HL-60/S4 (cell line): ENCODE data around the gene AKR1C1.
"Not testable (repeated sequence)": the region's sequence is repeated elsewhere in the genome, so short reads cannot be mapped to it uniquely, and the experiment has no call there.

Source experiments
- in situ Hi-C: fragments of 300-500 bp; cut with MboI; formaldehyde crosslinking; loops from 2 replicates; pipeline ENCODE4 v1.14.3; 2022; ENCODE audit warnings: low sequenced_read_pairs

Gene AKR1C1

DNA sequence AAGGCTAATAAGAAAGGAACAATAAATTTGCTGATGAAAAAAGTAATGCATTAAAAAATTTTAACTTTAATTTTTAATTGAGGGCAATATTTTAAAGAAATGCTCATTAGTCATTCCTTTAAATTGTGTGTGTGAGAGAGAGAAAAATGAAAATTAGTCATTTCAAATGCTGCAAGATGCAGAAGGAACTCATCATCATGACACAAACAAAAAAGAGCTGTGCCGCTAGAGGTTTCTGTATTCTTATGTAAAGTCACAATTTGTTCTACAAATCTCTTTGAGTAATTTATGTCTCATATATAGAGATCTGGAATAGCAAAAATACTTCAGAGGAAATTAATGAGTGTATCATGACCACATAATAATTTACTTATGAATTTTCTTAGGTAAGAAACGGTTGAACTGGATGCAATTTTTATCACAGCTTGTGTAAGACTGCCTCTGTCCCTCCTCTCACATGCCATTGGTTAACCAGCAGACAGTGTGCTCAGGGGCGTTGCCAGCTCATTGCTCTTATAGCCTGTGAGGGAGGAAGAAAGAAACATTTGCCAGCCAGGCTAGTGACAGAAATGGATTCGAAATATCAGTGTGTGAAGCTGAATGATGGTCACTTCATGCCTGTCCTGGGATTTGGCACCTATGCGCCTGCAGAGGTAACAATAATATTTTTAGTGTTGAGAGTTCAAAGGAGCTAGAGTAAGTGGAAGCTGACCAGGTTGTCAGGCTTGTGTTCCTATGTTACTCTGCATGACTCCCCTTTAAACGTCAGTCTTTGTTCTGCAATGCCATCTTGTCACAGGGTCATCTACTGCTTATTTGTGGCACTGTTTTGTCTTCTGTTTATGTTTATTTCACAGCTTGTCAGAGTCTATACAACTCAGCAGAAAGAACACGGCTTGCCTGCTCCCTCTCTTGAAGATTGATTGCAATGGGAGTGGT lies at the start of gene AKR1C1:
AKR1C1 (plus strand) TSS at position 540 of the 939 bp plus-strand sequence; CDS start at position 570, 30 bp downstream.
- in situ Hi-C loops = not testable (repeated sequence)

DNA sequence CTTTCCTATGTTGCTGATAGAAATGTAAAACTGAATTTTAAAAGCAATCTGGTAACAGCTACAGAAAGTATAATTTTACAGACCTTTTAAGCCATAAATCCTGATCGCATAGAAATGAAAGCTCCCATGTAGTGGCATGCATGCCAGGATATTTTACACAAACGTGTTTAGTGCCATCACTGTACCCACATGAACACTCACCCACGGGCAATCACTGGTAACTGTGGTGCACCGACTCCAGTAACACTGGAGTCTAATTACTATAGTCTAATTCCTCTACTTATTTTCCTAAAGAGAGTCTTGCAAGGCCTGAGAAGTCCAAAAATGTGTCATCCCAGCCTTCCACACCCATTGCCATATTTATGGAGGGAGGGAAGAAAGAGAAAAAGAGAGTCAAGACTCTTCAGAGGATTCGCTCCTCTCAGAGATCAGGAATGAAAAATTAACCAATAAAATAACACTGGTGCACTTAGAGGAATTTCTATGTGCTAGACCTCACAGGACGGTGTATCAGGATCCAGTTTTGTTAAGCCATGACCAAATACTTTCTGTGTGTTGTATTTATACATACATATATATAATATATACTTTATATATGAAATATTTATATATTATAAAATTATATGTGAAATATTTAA lies 48.9 kb upstream of the AKR1C1 start:
- in situ Hi-C loops = no loop called here

DNA sequence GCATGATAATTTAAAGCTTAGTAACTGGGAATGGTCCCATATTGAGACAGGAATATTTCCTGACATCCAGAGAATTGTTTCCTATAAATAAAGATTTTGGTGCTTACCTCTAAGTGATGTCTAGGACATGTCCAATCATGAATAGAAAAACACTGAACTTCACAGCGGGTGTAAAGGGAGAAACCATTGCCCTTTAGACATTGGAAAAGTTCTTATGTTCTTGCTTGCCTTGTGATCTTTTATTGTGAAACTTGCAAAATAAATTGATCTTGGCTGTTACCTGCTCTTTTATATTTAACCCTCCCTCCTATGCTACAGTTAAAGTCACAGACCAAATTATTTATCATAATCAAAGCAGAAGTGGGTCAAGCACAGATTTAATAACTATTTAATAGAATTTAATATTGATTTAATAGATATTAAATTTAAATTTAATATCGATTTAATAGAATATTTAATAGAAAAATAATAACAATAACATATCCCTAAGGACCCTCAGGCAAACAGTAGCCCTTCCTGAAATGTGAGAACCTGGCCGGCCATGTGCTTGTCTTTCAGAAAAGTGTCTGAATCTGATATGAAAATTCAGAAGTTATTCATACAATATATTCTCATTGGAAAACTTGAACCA lies 47.0 kb upstream of the AKR1C1 start:
- in situ Hi-C loops = no loop called here

DNA sequence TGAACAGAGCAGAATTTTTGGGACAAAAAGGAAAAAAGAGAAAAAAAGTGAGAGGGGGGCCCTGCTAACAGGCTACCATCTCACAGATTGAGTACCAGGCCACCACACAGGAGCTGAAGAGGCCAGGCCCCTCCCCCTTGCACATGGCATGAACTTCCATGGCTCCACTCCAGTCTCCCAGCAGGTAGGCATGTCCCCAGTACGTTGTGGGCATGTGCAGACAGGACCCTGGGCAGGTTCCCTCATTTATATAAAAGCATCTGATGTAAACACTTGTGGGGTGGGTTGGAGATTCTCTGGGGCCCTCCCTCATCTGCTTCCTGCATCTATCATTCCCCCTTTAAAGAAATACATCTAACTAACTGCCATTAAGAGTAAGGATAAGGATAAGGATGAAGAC lies 45.0 kb upstream of the AKR1C1 start:
- in situ Hi-C loops = no loop called here

DNA sequence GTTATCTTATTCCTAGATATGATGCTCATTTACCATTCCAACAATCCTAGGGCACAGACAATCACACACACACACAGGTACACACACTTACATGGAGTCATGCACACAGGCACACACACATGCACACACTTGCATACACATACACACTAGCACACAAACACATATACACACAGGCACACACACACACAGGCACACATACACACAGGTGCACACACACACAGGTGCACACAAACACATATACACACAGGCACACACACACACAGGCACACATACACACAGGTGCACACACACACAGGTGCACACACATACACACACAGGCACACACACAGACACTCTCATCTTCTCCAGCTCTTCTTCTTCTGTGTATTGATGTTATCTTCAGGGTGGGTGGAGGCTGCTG lies 38.7 kb upstream of the AKR1C1 start:
- in situ Hi-C loops = not testable (repeated sequence)

DNA sequence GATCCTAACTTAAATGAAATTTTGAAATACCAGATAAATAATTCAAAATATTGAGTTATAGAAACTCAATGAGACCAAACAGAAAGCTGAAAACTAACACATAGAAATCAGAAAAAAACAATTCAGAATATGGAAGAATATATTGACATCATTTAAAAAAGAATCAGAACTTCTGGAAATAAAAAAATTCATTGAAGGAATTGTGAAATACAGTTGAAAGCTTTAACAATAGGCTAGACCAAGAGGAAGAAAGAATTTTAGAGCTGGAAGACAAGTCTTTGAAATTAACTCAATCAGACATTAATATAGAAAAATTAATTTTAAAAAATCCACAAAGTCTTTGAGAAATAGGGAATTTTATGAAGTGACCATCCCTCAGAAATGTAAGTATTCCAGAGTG lies 36.8 kb upstream of the AKR1C1 start:
- in situ Hi-C loops = no loop called here

DNA sequence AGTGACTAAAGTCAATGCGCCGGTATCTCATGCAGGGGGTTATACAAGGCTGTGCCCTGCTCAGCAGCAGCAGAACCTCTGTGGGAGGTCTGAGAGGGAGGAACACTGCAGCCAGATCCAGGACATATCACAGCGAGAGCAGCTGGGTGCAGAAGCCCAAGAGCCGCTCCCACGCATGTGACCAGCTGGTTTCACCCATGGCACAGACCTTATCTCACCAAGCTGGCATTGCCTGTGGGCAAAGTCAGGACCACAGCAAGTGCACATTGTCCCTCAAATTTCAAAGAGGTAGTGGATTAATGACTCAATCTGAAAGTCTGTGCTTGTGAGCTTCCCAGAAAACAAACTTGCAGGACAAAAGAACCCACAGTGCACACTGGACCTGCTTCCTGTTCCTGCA lies 31.6 kb upstream of the AKR1C1 start:
- in situ Hi-C loops = no loop called here

DNA sequence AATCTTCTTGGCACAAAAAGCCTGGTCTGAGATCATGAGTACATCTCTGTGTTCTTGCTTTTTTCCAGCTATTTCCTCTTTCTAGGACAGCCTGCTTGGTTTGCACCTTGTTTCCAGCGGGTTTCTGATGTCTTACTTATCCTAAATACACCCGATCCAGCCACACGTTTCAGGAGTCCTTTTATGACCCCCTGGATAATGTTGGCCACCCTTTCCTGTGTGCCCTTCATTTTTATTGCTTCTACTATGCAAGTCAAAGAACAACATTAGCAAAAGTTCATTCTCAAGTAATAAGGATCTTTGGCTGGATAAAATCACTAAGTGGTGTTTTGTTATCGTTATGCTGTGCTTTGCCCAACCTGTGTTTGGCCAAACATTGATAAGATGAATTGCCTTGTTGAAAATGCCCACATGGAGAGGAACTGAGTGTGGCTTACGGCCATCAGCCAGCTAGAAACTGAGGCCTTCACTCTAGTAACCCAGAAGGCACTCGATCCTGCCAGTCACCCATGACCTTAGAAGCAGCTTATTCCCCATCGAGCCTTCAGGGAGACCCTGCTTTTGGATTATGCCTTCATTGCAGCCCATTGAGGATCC lies 28.7 kb upstream of the AKR1C1 start:
- in situ Hi-C loops = no loop called here

DNA sequence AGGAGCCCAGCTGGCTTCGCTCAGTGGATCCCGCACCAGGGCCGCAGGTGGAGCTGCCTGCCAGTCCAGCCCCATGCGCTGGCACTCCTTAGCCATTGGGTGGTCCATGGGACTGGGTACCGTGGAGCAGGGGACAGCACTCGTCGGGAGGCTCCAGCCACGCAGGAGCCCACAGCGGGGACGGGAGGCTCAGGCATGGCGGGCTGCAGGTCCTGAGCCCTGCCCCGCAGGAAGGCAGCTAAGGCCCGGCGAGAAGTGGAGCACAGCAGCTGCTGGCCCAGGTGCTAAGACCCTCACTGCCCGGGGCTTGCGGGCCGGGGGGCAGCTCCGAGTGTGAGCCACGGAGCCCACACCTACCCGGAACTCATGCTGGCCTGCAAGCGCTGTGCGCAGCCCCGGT lies 25.9 kb upstream of the AKR1C1 start:
- in situ Hi-C loops = no loop called here

DNA sequence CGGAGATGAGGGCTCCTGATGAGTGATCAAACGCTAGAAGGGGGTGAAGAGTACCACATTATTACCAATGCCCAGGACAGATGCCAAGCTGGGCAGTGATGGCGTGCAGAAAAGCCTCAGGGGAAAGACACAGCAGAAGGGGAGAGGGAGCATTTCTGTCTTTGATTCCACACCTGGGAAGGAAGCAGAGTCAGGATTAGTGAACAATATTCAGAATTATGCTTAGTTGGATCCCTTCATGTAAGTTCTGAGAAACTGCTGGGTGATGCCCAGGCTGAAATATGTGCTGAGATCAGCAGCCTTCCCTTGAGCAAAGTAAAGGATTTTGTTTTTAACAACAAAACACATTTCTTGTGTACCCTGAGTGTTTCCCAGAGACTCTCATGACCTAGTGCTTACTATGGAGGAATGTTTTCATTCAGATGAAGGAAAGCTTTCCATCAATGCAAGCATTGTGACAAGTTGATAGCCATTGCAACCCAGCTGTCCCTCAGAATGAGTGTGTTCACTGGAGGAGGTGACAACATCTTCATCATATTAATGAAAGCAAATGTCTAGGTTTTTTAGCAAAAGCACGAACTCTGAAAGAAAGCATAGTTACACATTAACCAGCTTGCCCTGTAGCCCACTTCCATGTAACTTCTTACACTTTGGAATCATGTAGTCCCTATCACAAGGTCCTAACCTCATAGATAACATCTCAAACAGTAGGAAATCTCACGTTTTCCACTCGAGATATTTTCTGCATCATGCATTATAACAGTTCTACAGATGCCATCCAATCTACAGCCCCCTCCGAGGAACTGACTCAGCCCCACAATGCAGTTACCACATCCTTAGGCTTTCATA lies 23.8 kb upstream of the AKR1C1 start:
- in situ Hi-C loops = no loop called here

DNA sequence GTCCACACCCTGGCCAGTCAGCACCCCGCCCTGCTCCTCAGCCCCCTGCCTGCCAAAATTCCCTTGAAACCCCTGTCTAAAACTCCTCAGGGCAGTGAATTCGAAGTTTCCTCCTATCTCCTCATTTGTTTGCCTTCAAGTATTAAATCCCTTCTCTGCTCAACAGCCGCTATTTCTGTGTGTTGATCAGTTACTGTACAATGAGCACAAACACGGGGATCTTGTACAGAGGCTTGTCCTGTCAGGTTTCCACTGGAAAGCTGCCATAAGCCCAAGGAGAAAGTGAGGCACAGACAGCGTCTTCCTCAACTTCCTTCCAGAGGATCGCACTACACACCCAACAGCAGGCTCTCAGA lies 23.2 kb upstream of the AKR1C1 start:
- in situ Hi-C loops = not testable (repeated sequence)

DNA sequence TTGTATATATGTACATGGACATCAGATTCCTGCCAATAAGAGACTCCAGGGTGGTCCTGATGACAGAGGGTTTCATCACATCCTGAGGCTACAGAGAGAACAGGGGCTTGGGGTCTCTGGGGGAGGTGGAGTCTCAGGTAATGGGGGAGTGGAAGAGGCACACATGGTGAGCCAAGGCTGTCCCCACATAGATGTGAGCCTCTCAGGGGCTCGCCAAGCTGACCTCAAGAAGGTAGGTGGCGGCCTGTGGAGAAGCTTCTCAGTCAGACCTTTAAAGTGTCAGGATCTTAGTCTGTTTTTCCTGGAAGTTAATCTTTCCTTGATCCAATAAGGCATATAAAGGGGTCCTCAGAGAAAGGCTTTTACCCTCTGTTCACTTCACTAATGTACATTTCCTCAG lies 22.3 kb upstream of the AKR1C1 start:
- in situ Hi-C loops = not testable (repeated sequence)

DNA sequence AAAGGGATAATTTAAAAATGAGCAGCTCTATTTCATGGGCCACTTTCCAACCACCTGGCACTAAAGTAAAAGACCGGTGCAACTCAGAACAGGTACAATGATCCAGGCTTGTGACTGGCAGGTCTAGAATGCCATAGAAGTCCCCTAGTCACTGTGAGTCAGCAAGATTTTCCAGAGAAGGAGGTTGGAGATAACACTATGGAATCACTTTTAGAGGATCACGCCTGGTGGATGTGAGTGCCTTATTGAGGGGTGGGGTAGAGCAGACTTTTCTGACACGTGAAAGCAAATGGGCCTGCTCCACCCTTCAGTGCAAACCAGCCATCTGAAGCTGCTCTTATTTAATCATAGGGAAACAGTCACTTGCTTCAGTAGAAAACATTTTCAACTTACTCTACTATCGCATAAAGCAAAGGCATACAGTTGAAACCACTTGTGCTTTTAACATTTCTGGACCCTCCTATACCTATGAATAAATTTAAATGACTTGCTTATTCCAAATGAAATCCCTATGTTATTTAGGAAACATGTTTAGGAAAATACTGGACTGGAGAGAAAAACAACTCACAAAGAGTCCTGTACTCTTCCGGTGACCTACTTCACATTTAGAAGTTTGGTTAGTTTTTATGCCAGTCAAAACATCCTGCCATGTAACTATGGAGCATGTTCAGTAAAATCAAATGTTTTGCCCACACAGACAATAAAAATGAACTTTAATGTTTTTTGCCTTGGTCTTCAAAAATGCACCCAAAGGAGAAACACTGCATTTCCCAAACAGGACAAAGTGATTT lies 21.5 kb upstream of the AKR1C1 start:
- in situ Hi-C loops = no loop called here

DNA sequence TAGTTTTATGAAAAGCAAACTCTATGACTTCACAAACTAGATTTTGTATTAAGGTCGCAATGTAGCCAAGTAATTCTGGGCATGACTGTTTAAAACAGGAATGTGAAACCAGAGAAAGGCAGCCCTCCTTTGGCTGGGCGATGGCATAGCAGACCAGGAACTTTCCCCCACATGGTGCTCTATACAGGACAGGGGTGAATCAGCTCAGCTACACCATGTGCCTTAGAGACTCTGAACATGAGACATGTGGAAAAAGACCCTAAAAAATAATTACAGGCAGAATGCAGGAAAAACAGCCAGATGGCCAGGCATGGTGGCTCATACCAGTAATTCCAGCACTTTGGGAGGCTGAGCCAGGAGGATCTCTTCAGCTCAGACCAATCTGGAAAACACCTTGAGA lies 20.3 kb upstream of the AKR1C1 start:
- in situ Hi-C loops = not testable (repeated sequence)

DNA sequence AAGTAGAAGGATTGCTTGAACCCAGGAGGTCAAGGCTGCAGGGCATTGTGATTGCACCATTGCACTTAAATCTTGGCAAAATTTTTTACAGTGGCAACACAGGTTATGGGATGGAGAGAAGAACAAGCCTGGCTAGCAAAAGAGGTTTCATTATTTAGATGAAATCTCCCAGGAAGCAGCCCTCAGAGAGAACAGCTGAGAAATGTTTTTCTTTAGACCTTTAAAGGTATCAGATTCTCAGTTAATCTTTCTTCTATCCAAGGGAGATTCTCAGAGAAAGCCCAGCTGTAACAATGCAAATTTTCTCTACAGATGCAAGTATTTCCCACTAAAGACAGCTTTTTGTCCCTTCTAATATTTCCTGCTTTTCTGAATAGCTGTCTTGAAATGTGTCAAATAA lies 19.8 kb upstream of the AKR1C1 start:
- in situ Hi-C loops = not testable (repeated sequence)

DNA sequence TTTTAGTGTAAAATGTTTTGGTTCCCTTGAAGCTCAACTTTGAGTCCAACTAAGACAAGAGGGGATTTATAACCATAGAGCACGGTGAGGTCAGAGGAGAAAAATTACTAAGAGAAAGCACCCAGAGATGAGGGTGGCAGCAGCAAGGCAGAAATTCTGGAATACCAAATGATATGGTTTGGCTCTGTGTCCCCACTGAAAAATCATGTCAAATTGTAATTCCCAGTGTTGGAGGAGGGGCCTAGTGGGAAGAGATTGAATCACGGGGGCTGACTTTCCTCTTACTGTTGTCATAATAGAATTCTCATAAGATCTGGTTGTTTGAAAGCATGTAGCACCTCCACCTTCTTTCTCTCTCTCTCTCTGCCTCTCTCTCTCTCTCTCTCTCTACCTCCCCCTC lies 19.4 kb upstream of the AKR1C1 start:
- in situ Hi-C loops = no loop called here

DNA sequence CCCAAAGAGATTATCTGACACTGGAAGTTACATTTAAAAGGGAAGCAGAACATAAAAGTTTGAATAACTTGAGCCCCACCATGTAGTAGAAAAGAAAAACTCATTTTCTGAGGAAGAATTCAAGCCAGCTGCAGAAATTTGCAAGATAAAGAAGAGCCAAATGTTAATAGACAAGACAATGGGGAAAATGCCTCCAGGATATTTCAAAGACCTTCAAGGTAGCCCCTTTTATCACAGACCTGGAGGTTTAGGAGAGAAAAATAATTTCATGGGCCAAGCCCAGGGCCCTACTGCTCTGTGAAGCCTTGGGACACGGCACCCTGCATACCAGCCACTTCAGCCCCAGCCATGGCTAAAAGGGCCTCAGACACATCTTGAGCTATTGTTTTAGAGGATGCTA lies 18.4 kb upstream of the AKR1C1 start:
- in situ Hi-C loops = no loop called here

DNA sequence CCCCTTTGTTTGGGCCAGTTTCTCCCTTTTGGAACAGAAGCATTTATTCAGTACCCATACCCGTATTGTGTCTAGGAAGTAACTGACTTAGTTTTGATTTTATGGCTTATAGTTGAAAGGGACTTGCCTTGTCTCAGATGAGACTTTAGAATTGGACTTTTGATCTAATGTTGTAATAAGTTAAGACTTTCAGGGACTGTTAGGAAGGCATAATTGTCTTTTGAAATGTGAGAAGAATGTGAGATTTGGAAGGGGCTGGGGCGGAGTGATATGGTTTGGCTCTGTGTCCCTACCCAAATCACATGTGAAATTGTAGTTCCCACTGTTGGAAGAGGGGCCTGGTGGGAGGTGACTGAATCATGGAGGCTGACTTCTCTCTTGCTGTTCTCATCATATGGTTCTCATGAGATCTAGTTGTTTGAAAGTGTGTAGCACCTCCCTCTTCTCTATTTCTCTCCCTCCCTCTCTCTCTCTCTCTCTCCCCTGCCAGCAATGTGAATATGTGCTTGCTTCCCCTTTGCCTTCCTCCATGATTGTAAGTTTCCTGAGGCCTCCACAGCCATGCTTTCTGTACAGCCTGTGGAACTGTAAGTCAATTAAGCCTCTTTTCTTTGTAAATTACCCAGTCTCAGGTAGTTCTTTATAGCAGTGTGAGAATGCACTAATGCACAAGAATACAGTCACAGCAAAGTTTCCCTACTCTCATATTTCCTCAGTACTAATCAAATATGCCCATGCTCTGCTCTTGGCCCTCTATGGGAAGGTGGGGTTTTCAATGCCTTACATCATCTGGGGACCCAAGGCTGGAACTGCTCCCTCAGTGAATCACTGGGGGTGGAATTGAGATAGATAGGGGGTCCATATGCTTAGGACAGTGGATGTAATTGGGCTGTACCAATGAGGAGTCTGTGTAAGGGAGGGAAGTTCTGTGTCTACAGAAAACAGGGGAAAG lies 17.2 kb upstream of the AKR1C1 start:
- in situ Hi-C loops = no loop called here
